Peyer's patch (tissue), 4 donors: ENCODE data around the gene C1orf50. TPM values are rescaled to one million over a fixed set of nuclear protein-coding genes. Genes with fewer than 3 reads are reported as not detected.

Source experiments
- DNase-seq, 3 donors: peaks; one replicate each; pipeline ENCODE4 v3.0.0-alpha.2; 2017 to 2019
- H3K27ac ChIP-seq, 4 donors: fragments of 200-600 bp; sonication (generic); one replicate each; pipeline ENCODE4 v1.5.1; 2016 to 2019
- H3K27me3 ChIP-seq, 2 donors: fragments of 200-600 bp; sonication (generic); one replicate each; pipeline ENCODE4 v1.5.1; 2019
- H3K36me3 ChIP-seq, 3 donors: fragments of 200-600 bp; sonication (generic); one replicate each; pipeline ENCODE4 v1.5.1; 2016 to 2019
- H3K4me1 ChIP-seq, 4 donors: fragments of 200-600 bp; sonication (generic); one replicate each; pipeline ENCODE4 v1.5.1; 2016 to 2019
- H3K4me3 ChIP-seq, 4 donors: fragments of 200-600 bp; sonication (generic); 1 replicate in 3 of 4; 2 replicates in 1 of 4; pipeline ENCODE4 v1.5.1; 2016 to 2019; ENCODE audit warnings: mild to moderate bottlenecking in 1 of 4
- H3K9me3 ChIP-seq, 4 donors: fragments of 200-600 bp; sonication (generic); one replicate each; pipeline ENCODE4 v1.5.1; 2016 to 2019; ENCODE audit warnings: mild to moderate bottlenecking in 1 of 4
- POLR2A ChIP-seq, 2 donors: fragments of 450-650 bp; IDR thresholded peaks; one replicate each; pipeline ENCODE4 v1.5.1; 2017; ENCODE audit warnings: antibody characterized with exemption in 2 of 2, mild to moderate bottlenecking in 2 of 2, moderate library complexity in 2 of 2
- total RNA-seq, 4 donors: library from RNA; depleted of rRNA; stranded (reverse); fragments of >200 nt; gene quantifications; one replicate each; pipeline ENCODE4 v1.1.0, GENCODE V29; 2016
- TF ChIP-seq, protein P1 (sequence below), 6 experiments: fragments of 450-650 bp in 4 of 6; fragments of 200-600 bp in 2 of 6; sonication (generic) in 1 of 6; IDR thresholded peaks; one replicate each; pipeline ENCODE4 v1.5.1; 2017 to 2019; ENCODE audit warnings: antibody characterized with exemption in 6 of 6, mild to moderate bottlenecking in 3 of 6, moderate library complexity in 1 of 6

The C1orf50 gene
- total RNA-seq, 4 donors from 2014 or later, result 1.7 to 11.6 (median 4.4) TPM

DNA sequence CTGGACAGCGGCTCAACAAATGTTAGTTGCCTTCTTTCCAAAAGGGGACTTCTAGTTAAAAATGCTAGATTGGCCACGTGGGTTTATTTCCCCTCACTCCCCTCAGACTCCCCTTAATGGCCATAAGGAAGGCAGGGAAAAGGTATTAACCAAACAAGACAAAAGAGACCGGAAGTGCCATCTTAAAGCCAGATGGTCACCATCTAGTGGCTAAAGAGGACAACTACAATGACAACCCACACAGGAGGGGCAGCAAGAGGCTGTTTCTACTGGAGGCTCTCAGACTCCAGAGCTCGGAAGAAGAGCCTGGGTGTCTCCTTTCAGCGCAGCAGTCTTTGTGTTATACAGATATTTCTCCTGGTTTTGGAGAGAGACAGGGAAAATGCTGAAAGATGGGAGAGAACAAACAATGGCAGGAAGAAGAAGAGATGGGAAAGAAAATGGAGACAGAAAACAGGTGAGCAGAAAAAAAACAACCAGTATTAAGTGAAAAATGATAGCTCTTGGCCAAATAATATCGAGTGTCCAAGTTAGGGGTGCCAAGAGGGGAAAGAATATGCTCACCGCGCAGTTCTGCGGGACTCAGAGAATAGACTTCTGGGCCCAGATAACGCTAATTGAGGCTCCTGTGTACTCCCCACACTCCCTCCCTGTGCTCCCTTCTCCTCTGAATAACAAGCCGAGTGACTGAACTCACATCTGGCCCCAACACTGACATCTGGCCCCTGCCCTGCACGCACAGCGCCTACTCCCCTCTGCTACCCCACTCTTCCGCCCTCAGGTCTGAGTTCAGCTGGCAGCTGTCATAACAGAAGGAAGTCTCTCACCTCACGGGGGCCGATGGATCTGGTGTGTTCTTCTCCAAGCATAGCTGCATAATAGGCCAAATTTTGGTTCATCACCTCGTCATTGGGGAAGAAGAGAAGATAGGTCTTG is 9.8 kb upstream of the C1orf50 start:
- H3K36me3 ChIP-seq, result peaks cover 0 to 73% (median 0%) of the 10 kb centered on the region in 3 donors

DNA sequence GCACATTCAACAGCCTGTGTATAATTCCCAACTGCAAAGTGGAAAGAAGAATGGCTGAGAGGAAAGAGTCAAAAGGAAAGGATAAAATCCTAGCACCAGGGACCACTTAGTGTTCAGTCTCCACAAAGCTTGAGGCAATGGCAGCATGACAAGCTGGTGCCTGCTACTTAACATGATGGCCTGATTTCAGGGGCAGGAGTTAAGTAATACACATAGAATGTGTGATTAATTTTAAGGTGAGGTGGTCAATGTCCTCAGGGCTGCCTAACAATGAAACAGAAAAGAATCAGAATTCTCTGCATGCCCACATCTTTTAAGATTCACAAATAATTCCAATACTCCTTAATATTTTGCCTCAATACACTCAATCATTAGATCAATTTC is 9.2 kb upstream of the C1orf50 start:
- TF ChIP-seq, protein P1, sequence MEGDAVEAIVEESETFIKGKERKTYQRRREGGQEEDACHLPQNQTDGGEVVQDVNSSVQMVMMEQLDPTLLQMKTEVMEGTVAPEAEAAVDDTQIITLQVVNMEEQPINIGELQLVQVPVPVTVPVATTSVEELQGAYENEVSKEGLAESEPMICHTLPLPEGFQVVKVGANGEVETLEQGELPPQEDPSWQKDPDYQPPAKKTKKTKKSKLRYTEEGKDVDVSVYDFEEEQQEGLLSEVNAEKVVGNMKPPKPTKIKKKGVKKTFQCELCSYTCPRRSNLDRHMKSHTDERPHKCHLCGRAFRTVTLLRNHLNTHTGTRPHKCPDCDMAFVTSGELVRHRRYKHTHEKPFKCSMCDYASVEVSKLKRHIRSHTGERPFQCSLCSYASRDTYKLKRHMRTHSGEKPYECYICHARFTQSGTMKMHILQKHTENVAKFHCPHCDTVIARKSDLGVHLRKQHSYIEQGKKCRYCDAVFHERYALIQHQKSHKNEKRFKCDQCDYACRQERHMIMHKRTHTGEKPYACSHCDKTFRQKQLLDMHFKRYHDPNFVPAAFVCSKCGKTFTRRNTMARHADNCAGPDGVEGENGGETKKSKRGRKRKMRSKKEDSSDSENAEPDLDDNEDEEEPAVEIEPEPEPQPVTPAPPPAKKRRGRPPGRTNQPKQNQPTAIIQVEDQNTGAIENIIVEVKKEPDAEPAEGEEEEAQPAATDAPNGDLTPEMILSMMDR (IDR thresholded peaks at IDR 0.05), result no peak
- TF ChIP-seq POLR2A (IDR thresholded peaks at IDR 0.05), result no peak
- H3K4me3 ChIP-seq, result no peak overlapping the region
- H3K9me3 ChIP-seq, result no peaks in the 10 kb centered on the region
- no peak for DNase-seq
- H3K4me1 ChIP-seq, result peaks cover 0 to 6% (median 0%) of the 10 kb centered on the region in 4 donors
- H3K36me3 ChIP-seq, result peaks cover 0 to 70% (median 0%) of the 10 kb centered on the region in 3 donors
- no peaks in the 10 kb centered on the region for H3K27me3 ChIP-seq
- no peak overlapping the region for H3K27ac ChIP-seq

More for the DNA sequence above, 9.8 kb upstream of the C1orf50 start:
- TF ChIP-seq POLR2A (IDR thresholded peaks at IDR 0.05), result no peak
- TF ChIP-seq, protein P1 (IDR thresholded peaks at IDR 0.05), result peak; percentile 26 to 80 (median 69)
- peaks cover 0 to 6% (median 0%) of the 10 kb centered on the region in 4 donors for H3K4me1 ChIP-seq
- H3K27ac ChIP-seq, result no peak overlapping the region
- no peaks in the 10 kb centered on the region for H3K9me3 ChIP-seq
- H3K4me3 ChIP-seq, result no peak overlapping the region
- no peak for DNase-seq
- H3K27me3 ChIP-seq, result no peaks in the 10 kb centered on the region

DNA sequence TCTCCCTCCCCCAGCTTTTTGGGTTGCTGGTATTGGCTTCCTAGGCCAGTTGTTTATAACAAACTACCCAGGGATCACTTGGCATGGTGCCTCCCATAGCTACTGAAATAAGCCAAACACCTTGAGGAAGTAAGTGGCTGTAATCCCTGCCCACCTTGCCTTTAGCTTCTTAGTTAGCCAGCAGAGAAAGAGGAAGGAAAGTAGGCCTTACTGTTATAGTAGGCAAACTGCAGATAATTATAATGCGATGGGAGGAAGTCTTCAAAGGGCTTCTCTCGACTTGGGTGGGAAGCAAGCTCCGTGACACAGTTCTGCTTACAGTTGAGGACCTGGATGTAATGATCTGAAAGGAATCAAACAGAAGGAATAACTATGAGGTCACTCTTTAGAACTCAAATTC is 8.4 kb upstream of the C1orf50 start:
- Histone ChIP-seq H3K4me1 (peaks cover 0 to 1% (median 0%) of the 10 kb centered on the region in 4 donors), H3K4me3 (no peak overlapping the region), H3K27ac (no peak overlapping the region), H3K9me3 (no peaks in the 10 kb centered on the region), H3K27me3 (no peaks in the 10 kb centered on the region), H3K36me3 (peaks cover 0 to 64% (median 0%) of the 10 kb centered on the region in 3 donors)
- no peak for DNase-seq
- TF ChIP-seq, protein P1 (IDR thresholded peaks at IDR 0.05), result no peak
- no peak for TF ChIP-seq POLR2A (IDR thresholded peaks at IDR 0.05)

DNA sequence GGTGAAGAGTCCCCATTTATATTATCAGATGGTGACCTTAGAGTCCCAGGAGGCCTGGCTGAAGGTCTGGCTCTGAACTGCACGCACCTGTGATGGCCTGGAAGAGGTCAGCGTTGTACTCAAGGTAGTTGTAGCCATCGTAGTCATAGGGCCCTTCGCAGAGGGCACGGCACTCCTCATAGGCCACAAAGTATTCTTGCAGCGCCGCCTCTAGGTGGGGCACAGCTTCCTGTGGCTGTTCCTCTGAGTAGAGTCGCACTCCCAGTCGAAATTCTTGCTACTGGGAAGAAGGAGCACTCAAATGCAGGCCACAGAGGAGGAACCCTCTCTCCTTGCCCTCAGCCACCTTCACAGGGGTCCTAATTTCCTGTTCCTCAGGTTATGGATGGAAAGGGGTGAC is 7.9 kb upstream of the C1orf50 start:
- peaks cover 0 to 59% (median 0%) of the 10 kb centered on the region in 3 donors for H3K36me3 ChIP-seq
- H3K4me1 ChIP-seq, result no peaks in the 10 kb centered on the region
- H3K27ac ChIP-seq, result no peak overlapping the region
- TF ChIP-seq POLR2A (IDR thresholded peaks at IDR 0.05), result no peak
- TF ChIP-seq, protein P1 (IDR thresholded peaks at IDR 0.05), result no peak
- H3K27me3 ChIP-seq, result no peaks in the 10 kb centered on the region
- no peak for DNase-seq
- no peak overlapping the region for H3K4me3 ChIP-seq
- no peaks in the 10 kb centered on the region for H3K9me3 ChIP-seq

DNA sequence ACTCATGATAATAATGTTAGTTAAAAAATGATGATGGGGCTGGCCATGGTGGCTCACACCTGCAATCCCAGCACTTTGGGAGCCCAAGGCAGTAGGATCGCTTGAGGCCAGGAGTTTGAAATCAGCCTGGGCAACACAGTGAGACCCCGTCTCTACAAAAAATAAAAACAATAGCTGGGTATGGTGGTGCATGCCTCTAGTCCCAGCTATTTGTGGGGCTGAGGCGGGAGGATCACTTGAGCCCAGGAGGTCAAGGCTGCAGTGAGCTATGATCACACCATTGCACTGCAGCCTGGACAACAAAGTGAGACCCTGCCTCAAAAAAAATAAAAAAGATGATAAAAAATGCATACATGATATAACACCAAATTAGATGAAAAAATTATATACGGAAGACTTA is 5.5 kb upstream of the C1orf50 start:
- no peak for TF ChIP-seq POLR2A (IDR thresholded peaks at IDR 0.05)
- TF ChIP-seq, protein P1 (IDR thresholded peaks at IDR 0.05), result no peak
- peaks cover 0 to 38% (median 0%) of the 10 kb centered on the region in 3 donors for H3K36me3 ChIP-seq
- H3K27me3 ChIP-seq, result no peaks in the 10 kb centered on the region
- no peak overlapping the region for H3K27ac ChIP-seq
- no peak for DNase-seq
- H3K9me3 ChIP-seq, result no peaks in the 10 kb centered on the region
- no peak overlapping the region for H3K4me3 ChIP-seq
- peaks cover 0 to 16% (median 3%) of the 10 kb centered on the region in 4 donors for H3K4me1 ChIP-seq
